ENCODE measurements around the gene FRMD4A. TPM values are rescaled to one million over a fixed set of nuclear protein-coding genes. Genes with fewer than 3 reads are reported as not detected.
A peak's percentile ranks its signal among the peaks of the same experiment; 100 is the strongest.

The FRMD4A gene
- total RNA-seq, 1 experiment from 2014 or later: 17.1 TPM

DNA sequence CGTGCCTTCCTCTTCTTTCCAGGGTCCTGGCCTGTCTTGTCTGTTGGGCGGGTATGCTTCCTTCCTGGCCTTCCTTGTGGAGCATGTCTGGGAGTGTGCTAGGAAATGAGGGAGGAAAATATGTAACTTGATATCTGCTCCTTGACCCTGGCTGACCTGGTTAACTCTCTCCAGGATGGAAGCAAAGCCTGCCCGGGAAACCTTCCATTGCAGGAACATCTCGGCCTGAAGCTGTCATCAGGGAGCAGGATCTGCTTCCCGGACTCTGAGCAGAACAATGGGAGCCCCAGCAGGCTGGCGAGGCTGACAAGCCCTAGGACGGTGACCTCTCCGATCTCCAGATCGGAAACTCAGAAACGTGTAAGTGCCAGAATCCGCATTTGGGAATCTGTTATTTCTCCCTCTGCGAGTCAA lies 340.3 kb downstream of the FRMD4A start:
- H3K4me3 ChIP-seq: peak overlapping the region; percentile 24
- H3K36me3 ChIP-seq: no peaks in the 10 kb centered on the region
- H3K4me1 ChIP-seq: peaks cover 26% of the 10 kb centered on the region
- no peaks in the 10 kb centered on the region for H3K27me3 ChIP-seq
- H3K27ac ChIP-seq: peak overlapping the region; percentile 21; the same call in 1 of the 2 replicates
- H3K9me3 ChIP-seq (replicated peaks): no peaks in the 10 kb centered on the region
- no peak for DNase-seq

DNA sequence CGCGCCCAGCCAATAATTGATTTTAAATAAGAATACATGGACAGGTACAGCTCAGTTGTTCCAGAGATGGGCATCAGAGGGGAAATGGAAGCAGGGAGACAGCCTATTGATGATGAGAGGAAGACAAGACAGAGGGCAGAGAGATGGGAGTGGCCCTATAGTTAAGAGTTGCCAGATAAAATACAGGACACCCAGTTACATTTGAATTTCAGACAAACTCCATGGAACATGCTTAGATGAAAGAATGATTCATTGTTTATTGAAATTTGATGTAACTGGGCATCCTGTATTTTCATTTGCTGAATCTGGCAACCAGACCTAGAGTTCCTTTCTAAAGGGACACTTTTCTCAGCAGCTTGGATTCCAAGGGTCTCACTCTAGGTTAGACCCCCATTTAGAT lies 341.1 kb downstream of the FRMD4A start:
- H3K27me3 ChIP-seq: no peaks in the 10 kb centered on the region
- no peaks in the 10 kb centered on the region for H3K36me3 ChIP-seq
- no peaks in the 10 kb centered on the region for H3K9me3 ChIP-seq (replicated peaks)
- H3K27ac ChIP-seq: no peak overlapping the region
- H3K4me1 ChIP-seq: peaks cover 26% of the 10 kb centered on the region
- no peak for DNase-seq
- no peak overlapping the region for H3K4me3 ChIP-seq

GRCh38 chr10:13987446-13987845 lies 343.3 kb downstream of the FRMD4A start:
- peaks cover 19% of the 10 kb centered on the region for H3K4me1 ChIP-seq
- H3K27me3 ChIP-seq: no peaks in the 10 kb centered on the region
- peak in 1 of 2 experiments; percentile 63 for DNase-seq
- peak overlapping the region; percentile 55 for H3K27ac ChIP-seq
- H3K4me3 ChIP-seq: no peak overlapping the region
- no peaks in the 10 kb centered on the region for H3K36me3 ChIP-seq
- H3K9me3 ChIP-seq (replicated peaks): no peaks in the 10 kb centered on the region

GRCh38 chr10:13984647-13985155 lies 346.0 kb downstream of the FRMD4A start:
- no peaks in the 10 kb centered on the region for H3K27me3 ChIP-seq
- H3K4me3 ChIP-seq: no peak overlapping the region
- no peak overlapping the region for H3K27ac ChIP-seq
- no peak for DNase-seq
- no peaks in the 10 kb centered on the region for H3K9me3 ChIP-seq (replicated peaks)
- no peaks in the 10 kb centered on the region for H3K36me3 ChIP-seq
- peaks cover 11% of the 10 kb centered on the region for H3K4me1 ChIP-seq

DNA sequence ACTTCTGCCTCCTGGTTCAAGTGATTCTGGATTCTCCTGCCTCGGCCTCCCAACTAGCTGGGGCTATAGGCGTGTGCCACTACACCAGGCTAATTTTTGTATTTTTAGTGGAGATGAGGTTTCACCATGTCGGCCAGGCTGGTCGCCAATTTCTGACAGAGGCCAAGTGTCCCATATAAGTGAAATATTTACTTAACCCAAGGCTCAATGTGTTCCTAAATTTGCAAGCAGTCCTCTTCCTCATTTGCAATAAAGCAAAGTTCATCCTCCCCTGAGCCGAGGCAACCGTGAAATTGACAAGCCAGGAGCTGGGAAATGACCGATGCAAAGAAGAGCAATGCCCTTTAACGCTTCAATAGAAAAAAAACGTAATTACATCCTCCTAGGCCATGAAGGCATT lies 347.7 kb downstream of the FRMD4A start:
- peak overlapping the region; percentile 40 for H3K27ac ChIP-seq

GRCh38 chr10:13978533-13979115 lies 352.1 kb downstream of the FRMD4A start:
- no peak for DNase-seq
- Histone ChIP-seq H3K4me3 (no peak overlapping the region), H3K4me1 (peaks cover under 1% of the 10 kb centered on the region; the same call in 1 of the 2 replicates), H3K27me3 (no peaks in the 10 kb centered on the region), H3K36me3 (no peaks in the 10 kb centered on the region), H3K27ac (no peak overlapping the region), H3K9me3 (replicated peaks) (no peaks in the 10 kb centered on the region)

More for the DNA sequence above, 347.7 kb downstream of the FRMD4A start:
- Histone ChIP-seq H3K4me1 (peaks cover 11% of the 10 kb centered on the region), H3K36me3 (no peaks in the 10 kb centered on the region), H3K9me3 (replicated peaks) (no peaks in the 10 kb centered on the region), H3K27me3 (no peaks in the 10 kb centered on the region), H3K4me3 (no peak overlapping the region)
- DNase-seq: peak in 1 of 2 experiments; percentile 41

GRCh38 chr10:13977861-13978532 lies 352.7 kb downstream of the FRMD4A start:
- Histone ChIP-seq H3K4me1 (peaks cover 7% of the 10 kb centered on the region; the same call in 1 of the 2 replicates), H3K9me3 (replicated peaks) (no peaks in the 10 kb centered on the region), H3K27me3 (no peaks in the 10 kb centered on the region), H3K36me3 (no peaks in the 10 kb centered on the region), H3K27ac (no peak overlapping the region), H3K4me3 (no peak overlapping the region)
- DNase-seq: no peak

DNA sequence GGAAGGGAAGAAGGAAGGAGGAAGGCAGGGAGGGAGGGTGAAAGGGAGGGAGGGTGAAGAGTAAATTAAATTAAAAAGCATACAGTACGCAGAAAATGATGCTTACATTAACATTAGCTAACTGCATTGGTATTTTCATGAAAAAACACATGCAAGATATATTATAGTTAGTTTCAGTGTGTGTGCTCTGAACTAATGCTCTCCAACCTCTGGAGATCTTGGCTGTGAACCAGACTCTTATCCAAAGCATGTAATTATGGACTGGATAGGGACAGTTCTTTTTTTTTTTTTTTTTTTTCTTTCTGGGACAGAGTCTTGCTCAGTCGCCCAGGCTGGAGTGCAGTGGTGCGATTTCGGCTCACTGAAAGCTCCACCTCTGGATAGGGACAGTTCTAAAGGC lies 357.0 kb downstream of the FRMD4A start:
- Histone ChIP-seq H3K27ac (no peak overlapping the region), H3K9me3 (replicated peaks) (no peaks in the 10 kb centered on the region), H3K27me3 (no peaks in the 10 kb centered on the region), H3K4me1 (peaks cover 19% of the 10 kb centered on the region), H3K36me3 (no peaks in the 10 kb centered on the region), H3K4me3 (no peak overlapping the region)
- peak in 1 of 2 experiments; percentile 34 for DNase-seq

- Histone ChIP-seq H3K36me3 (no peaks in the 10 kb centered on the region), H3K4me3 (no peak overlapping the region), H3K27ac (no peak overlapping the region)
Measured at GRCh38 chr10:13972609-13973008, 358.1 kb downstream of the FRMD4A start.

GRCh38 chr10:13971601-13972475 lies 358.9 kb downstream of the FRMD4A start:
- H3K36me3 ChIP-seq: no peaks in the 10 kb centered on the region
- no peak for DNase-seq
- H3K4me1 ChIP-seq: peaks cover 24% of the 10 kb centered on the region
- no peaks in the 10 kb centered on the region for H3K9me3 ChIP-seq (replicated peaks)
- no peaks in the 10 kb centered on the region for H3K27me3 ChIP-seq
- H3K4me3 ChIP-seq: no peak overlapping the region
- no peak overlapping the region for H3K27ac ChIP-seq

More at GRCh38 chr10:13972609-13973008, 358.1 kb downstream of the FRMD4A start:
- Histone ChIP-seq H3K27me3 (no peaks in the 10 kb centered on the region), H3K9me3 (replicated peaks) (no peaks in the 10 kb centered on the region), H3K4me1 (peaks cover 24% of the 10 kb centered on the region)
- no peak for DNase-seq

GRCh38 chr10:13970957-13971353 lies 359.8 kb downstream of the FRMD4A start:
- DNase-seq: no peak
- H3K36me3 ChIP-seq: no peaks in the 10 kb centered on the region
- H3K9me3 ChIP-seq (replicated peaks): no peaks in the 10 kb centered on the region
- H3K4me1 ChIP-seq: peaks cover 24% of the 10 kb centered on the region
- H3K4me3 ChIP-seq: no peak overlapping the region
- no peak overlapping the region for H3K27ac ChIP-seq
- H3K27me3 ChIP-seq: no peaks in the 10 kb centered on the region

DNA sequence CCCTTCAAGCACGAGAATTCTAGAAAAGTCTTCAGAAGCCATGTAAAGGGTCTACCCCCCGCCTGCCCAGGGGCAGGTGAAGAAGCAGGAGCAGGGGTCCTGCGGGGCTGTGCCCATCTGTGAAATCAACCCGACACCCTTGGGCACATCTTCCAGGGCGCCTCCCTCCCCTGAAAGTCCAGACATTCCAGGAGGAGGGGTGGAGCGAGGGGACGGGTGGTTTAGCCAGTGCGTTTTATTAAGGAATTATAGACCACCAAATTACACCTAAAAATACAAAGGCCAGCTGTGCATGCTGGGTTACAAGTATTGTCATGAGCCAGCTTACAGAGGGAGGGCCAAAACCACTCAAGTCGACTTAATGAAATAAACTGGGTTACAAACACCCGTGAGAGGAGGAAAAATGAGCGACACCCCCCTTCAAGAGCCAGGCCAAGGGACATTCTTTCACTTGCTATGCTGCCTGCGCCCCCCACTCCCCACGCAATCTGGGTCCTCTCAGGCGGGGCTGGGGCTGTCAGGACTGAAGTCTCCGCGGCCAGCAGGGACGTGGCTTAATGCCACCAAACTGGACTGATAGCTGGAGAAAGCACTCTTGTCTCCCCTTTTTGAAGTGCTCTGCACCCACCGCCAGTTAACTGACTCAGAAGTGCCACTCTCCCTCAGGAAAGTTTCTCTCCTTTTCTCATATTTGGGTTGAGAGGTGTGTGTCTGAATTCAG lies 360.3 kb downstream of the FRMD4A start:
- Histone ChIP-seq H3K4me3 (no peak overlapping the region), H3K27ac (no peak overlapping the region), H3K36me3 (no peaks in the 10 kb centered on the region), H3K9me3 (replicated peaks) (no peaks in the 10 kb centered on the region), H3K27me3 (no peaks in the 10 kb centered on the region), H3K4me1 (peaks cover 24% of the 10 kb centered on the region)
- DNase-seq: no peak

DNA sequence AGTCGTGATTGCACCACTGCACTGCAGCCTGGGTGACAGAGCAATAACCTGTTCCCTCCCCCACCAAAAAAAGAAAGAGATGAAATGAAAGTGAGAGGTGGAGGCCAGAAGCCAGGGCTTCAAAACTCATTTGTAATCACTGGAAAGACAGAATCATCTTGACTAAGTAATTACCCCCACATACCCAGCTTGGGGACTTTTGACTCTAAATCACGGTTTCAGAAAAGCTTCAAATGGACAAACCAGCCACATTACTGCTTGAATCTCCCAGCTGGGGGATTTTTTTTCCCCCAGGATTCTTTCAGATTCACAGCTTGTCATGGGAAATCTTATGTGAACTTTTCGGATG lies 361.0 kb downstream of the FRMD4A start:
- Histone ChIP-seq H3K27me3 (no peaks in the 10 kb centered on the region), H3K4me3 (no peak overlapping the region)
- DNase-seq: no peak

DNA sequence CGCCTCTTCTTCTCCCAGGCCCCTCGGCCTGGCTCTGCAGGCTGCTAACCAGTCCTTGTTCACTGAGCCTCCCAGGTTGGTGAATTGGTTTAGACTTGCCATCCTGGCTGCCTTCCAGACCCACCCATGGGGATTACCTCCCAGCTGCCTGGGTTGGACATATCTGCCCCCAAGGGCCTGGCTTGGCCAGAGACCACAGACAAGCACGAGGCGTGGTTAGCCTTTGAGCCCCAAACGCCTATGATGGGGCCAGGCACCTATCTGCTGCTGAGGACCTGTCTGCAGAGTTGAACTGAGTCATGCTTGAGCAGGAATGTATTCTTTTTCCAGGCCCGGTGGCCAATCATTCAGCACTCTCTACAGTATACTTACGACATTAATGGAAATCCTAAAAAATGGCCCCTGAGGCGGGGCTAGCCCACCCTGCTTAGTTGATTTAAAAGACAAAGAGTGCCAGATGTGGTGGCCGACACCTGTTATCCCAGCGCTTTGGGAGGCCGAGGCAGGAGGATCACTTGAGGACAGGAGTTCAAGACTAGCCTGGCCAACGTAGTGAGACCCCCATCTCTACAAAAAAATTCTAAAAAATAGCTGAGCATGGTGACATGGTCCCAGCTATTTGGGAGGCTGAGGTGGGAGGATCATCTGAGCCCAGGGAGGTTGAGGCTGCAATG lies 361.5 kb downstream of the FRMD4A start:
- Histone ChIP-seq H3K9me3 (replicated peaks) (no peaks in the 10 kb centered on the region), H3K4me1 (peaks cover 24% of the 10 kb centered on the region), H3K4me3 (no peak overlapping the region), H3K27ac (peak overlapping the region; percentile 53; the same call in 1 of the 2 replicates), H3K27me3 (no peaks in the 10 kb centered on the region), H3K36me3 (no peaks in the 10 kb centered on the region)
- peak; percentile 92 to 94 for DNase-seq

More for the DNA sequence above, 361.0 kb downstream of the FRMD4A start:
- Histone ChIP-seq H3K36me3 (no peaks in the 10 kb centered on the region), H3K4me1 (peaks cover 24% of the 10 kb centered on the region), H3K27ac (peak overlapping the region; percentile 6; the same call in 1 of the 2 replicates), H3K9me3 (replicated peaks) (no peaks in the 10 kb centered on the region)
